K562 treated with DMSO at 1 percent for 4 hours (cell line): ENCODE data around the gene BNIP1. TPM values are rescaled to one million over a fixed set of nuclear protein-coding genes. Genes with fewer than 3 reads are reported as not detected.

Source experiments
- total RNA-seq: library from RNA; unstranded; fragments of 300-600 nt; gene quantifications from 2 replicates; pipeline ENCODE4 v1.2.3, GENCODE V29; 2022; ENCODE audit not compliant: insufficient read depth

BNIP1 gene, protein sequence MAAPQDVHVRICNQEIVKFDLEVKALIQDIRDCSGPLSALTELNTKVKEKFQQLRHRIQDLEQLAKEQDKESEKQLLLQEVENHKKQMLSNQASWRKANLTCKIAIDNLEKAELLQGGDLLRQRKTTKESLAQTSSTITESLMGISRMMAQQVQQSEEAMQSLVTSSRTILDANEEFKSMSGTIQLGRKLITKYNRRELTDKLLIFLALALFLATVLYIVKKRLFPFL
- total RNA-seq = 10.6 and 12.0 TPM in 2 replicates

DNA sequence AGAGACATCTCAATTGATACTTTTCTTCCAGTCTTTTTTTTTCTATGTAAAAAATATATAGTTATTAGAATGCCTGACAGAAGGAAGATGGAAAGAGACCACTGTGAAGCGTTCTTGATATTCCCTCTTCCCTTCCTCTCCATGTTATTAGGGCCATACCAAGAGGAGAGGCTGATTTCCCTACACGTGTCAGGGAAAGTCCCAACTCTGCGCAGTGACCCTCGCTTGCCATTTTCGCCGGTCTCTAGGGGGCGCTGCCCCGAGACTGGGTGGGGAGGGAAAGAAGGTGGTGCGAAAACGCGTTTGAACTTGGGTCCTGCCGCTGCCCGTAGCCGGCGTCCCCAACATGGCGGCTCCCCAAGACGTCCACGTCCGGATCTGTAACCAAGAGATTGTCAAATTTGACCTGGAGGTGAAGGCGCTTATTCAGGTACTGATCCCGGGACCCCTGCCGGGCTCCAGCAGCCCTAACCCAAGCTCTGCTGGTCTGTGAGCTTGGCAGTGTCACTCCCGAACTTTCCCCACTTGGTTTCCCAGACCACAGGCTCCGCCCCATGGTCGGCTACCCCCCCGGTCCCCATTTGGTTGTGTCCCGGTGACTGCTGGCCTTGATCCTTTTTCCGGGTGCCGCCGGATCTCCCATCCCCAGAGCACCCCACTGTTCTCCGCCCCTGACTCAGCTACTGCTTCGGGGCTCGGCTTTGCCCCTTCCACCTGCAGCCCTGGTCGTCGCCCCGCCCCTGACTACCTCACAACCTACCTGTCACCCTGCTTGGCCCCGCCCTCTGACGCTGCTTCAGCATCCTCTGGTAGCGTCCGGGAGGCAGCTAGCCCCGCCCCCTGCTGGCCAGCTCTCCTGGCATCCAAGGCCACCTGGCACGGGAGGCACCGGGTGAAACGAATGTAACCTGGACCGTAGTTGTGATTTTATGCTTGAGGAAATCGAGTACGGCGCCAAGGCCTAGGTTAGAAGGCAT, at the start of gene BNIP1:
Gene BNIP1, plus strand, starts transcription at position 332 of the 977 bp plus-strand sequence. Its CDS starts 15 bp downstream, at position 347.

Other genes starting within 250 kb of the BNIP1 start
- gene RPL26L1, start 185.1 kb upstream of the BNIP1 start, total RNA-seq = 57.0 and 57.7 TPM in 2 replicates
- 105 and 136 TPM in 2 replicates for gene ATP6V0E1, start 160.8 kb upstream of the BNIP1 start, total RNA-seq
- 4.1 and 4.5 TPM in 2 replicates for gene CREBRF, start 88.2 kb upstream of the BNIP1 start, total RNA-seq
- not detected in 2 replicates for gene NKX2-5, start 90.7 kb downstream of the BNIP1 start, total RNA-seq
- gene STC2, start 183.9 kb downstream of the BNIP1 start, total RNA-seq = 29.7 and 40.8 TPM in 2 replicates